ENCODE results near the gene PSG5.
"Not testable (repeated sequence)": the region's sequence is repeated elsewhere in the genome, so short reads cannot be mapped to it uniquely, and the experiment has no call there.

PSG5 gene

GRCh38 chr19:43179569-43180147 lies 6.7 kb downstream of the PSG5 start:
- peak; percentile 27 for TF ChIP-seq CTCF (conservative IDR thresholded peaks at IDR 0.05)
- not testable (repeated sequence) for H3K27ac ChIP-seq

GRCh38 chr19:43178577-43178976 lies 7.8 kb downstream of the PSG5 start:
- H3K27ac ChIP-seq, result not testable (repeated sequence)

DNA sequence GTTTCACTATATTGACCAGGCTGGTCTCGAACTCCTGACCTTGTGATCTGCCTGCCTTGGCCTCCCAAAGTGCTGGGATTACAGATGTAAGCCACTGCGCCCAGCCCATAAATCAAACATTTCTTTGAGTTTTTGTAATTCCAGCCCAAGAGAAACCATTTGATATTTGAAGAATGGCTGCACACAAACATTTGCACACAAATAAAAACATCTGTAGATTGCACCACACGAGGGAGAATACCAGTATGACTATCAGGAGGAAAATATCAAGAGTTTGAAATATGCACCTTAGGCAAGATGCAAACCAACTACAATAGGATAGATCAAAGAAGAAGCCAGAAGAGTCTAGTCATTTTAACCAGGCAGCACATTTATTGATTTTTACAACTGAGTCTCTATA lies 20.4 kb downstream of the PSG5 start:
- not testable (repeated sequence) for H3K27ac ChIP-seq

DNA sequence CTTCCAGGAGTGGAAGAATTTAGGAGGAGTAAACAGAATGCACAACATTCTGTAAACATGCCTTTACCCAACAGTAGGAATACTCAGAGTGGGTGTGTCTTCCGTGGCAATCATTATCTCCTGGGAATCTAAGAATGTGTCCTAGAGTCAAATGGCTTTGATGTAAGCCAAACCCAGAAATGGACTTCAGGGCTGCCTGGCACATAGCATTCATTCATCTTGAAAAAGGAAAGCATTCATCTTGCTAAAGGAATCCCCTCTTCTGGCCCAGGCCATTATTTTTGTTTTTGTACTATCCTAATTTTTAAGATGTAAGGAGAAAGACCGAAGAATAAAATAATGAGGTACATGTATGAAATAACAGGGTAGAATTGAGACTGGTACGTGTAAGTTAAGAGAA lies 23.2 kb downstream of the PSG5 start:
- H3K27ac ChIP-seq, result not testable (repeated sequence)

DNA sequence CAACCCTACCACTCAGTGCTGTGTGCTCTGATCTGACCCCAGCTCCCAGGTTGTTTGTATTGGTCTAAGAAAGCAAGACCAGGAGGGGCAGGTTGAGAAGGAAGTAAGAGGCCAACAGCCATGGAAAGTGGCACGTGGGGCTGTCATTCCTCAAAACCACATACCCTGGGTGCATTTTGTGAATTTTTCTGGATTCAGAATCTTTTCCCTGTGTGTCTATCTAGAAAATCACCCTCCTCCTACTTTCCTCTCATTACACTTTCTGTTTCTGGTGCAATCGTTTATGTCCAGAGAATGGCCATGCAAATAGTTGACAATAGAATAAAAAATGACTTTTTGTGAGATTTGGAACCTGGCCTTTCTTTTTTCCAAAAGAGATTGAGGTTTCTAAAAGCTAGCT lies 24.1 kb downstream of the PSG5 start:
- H3K27ac ChIP-seq, result not testable (repeated sequence)

DNA sequence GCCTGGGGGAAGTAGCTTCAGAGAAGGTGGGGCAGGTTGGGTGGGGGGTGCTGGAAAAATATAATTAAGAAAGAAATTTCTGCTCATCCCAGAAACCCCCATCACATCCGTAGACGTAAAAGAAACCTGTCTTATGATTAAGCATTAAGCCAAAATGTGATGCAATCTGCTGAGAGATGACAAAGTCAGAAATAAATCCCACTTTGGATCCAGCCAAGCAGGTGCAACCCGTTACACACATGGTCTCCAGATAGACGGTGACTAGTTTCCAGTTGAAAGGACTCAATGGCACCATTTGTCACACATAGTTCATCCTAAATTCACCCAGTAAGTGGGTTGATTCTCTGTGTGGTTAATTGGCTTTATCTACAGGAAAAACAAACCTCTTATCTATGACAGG lies 34.1 kb downstream of the PSG5 start:
- H3K27ac ChIP-seq, result no peak overlapping the region
- TF ChIP-seq ZFX (IDR thresholded peaks at IDR 0.05), result no peak
- TF ChIP-seq CTCF (conservative IDR thresholded peaks at IDR 0.05), result no peak

DNA sequence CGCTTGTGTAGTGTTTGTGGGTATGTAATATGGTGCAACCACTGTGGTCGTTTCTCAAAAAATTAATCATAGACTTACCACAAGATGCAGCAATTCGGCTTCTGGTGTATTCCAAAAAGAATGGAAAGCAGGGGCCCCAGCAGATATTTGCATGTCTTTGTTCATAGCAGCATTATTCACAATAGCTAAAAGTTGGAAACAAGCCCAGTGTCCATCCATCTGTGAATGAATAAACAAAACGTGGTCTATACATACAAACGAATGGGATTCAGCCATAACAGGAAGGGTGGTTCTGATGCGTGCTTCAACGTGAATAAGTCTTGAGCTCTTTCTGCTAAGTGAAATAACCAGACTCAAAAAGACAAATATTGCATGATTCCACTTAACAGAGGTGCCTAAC lies 36.5 kb downstream of the PSG5 start:
- not testable (repeated sequence) for H3K27ac ChIP-seq

DNA sequence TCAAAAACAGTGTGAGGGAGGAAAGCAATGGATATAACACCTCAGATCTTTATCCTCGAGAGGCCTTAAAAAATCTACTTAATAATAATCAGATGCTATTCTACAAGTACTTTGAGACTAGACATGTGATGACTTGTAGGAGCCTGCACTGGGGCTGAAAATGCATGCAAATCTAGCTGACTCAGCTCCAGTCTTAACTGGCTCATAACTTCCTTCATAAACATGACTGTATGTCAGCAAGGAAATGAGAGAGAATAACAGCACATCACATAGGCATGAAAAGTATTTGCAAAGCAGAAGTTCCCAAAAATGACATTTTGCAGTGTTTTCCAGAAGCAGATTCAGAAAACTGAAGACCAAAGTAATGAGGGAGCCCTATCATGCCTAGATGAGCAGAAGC lies 38.1 kb downstream of the PSG5 start:
- H3K27ac ChIP-seq, result no peak overlapping the region
- TF ChIP-seq ZFX (IDR thresholded peaks at IDR 0.05) (no peak), CTCF (conservative IDR thresholded peaks at IDR 0.05) (no peak)

- H3K27ac ChIP-seq, result not testable (repeated sequence)
These were observed 44.6 kb downstream of the PSG5 start for GRCh38 chr19:43141763-43142162.

DNA sequence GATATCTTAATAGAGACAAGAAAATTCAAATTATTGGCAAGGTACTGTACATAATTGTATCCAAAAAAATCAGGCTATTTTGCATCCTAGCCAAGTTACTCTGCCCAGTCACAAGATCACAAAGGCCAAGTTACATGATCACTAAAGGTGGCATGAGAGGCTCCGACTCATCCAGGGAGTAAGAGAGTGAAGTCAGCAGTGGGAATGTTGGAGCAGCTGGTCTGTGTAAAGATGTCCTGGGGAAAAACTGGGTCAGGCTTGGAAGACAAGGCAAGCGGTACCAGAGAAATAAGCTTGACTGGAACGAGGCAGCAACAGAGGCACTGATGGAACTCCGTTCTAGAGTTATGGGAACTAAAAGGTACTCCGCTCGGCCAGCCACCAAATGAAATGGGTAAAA lies 53.6 kb downstream of the PSG5 start:
- no peak overlapping the region for H3K27ac ChIP-seq
- TF ChIP-seq ZFX (IDR thresholded peaks at IDR 0.05) (no peak), CTCF (conservative IDR thresholded peaks at IDR 0.05) (no peak)

GRCh38 chr19:43131281-43131842 lies 55.0 kb downstream of the PSG5 start:
- not testable (repeated sequence) for H3K27ac ChIP-seq

GRCh38 chr19:43129197-43129596 lies 57.1 kb downstream of the PSG5 start:
- H3K27ac ChIP-seq, result not testable (repeated sequence)

DNA sequence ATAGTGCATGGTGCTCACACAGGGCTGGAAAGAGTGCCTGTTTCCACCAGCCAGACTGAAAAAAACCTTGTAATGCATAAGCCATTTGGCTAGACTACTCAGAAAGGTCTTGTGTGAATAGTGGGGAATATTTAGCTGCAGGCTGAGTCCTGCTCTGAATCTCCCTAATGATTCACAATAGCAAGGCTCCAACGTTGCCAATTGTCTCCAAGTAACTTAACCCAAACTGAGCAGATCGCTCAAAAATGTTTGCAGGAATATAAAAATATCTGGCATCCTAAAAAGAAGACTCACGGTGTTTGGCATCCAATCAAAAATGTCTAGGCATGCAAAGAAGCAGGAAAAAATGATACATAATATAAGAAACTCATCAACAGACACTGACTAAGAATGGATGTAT lies 59.0 kb downstream of the PSG5 start:
- not testable (repeated sequence) for H3K27ac ChIP-seq
